GM12878 (cell line): ENCODE results near the gene COX5A. TPM values are rescaled to one million over a fixed set of nuclear protein-coding genes. Genes with fewer than 3 reads are reported as not detected.
"Not testable (repeated sequence)": the region's sequence is repeated elsewhere in the genome, so short reads cannot be mapped to it uniquely, and the experiment has no call there.

Experiments used
- ATAC-seq: fragments of 200-7000 bp; cut with Tn5 transposase; 3 replicates; pipeline ENCODE4 v1.9.1; 2020; ENCODE audit warnings: mild to moderate bottlenecking, moderate library complexity
- BruUV-seq: library from RNA; stranded (reverse); fragments of 400-500 nt; replicated peaks from 2 replicates; lab custom pipeline; 2021; lab: Mats Ljungman, UMichigan
- CTCF ChIA-PET: fragments of 300-600 bp; sonication (Branson Sonifier 250); formaldehyde crosslinking; extraction: SDS; loops from one replicate; lab custom pipeline; 2021; ENCODE audit warnings: inconsistent platforms; lab: Yijun Ruan, JAX
- POLR2A ChIA-PET: fragments of 350-600 bp; formaldehyde crosslinking; extraction: SDS; loops from one replicate; lab custom pipeline; 2021; ENCODE audit warnings: inconsistent platforms; lab: Charles Lee
- RAD21 ChIA-PET: fragments of 300-600 bp; sonication (Branson Sonifier 250); formaldehyde crosslinking; loops from one replicate; lab custom pipeline; 2023; ENCODE audit warnings: antibody characterized with exemption; ENCODE audit not compliant: unreplicated experiment; lab: Charles Lee
- SMC1A ChIA-PET: fragments of 300-600 bp; sonication (Branson Sonifier 250); formaldehyde crosslinking; loops from one replicate; lab custom pipeline; 2023; ENCODE audit not compliant: unreplicated experiment, uncharacterized antibody; lab: Charles Lee
- DNase-seq: peaks from one replicate; pipeline ENCODE4 v3.0.0-alpha.2; 2011; ENCODE audit warnings: low read depth, low spot score
- FAIRE-seq: peaks from 3 replicates; lab custom pipeline; 2011; peaks lifted over from hg19 to GRCh38; lab: Jason Lieb, UNC
- H2AFZ ChIP-seq: 2 replicates; pipeline ENCODE4 v1.6.0; 2011; ENCODE audit warnings: low read depth, low read length, control low read depth; ENCODE audit not compliant: control insufficient read depth
- H3K27ac ChIP-seq: 2 replicates; pipeline ENCODE4 v1.5.1; 2011; ENCODE audit warnings: control low read depth; ENCODE audit not compliant: control insufficient read depth, insufficient read depth
- H3K27me3 ChIP-seq, 2 experiments: replicated peaks in 1 of 2; 2 replicates each; pipeline versions ENCODE4 v1.6.0 to v1.6.1; 2011; ENCODE audit warnings: low read length in 1 of 2; ENCODE audit not compliant: control insufficient read depth in 2 of 2, insufficient read depth in 2 of 2
- H3K36me3 ChIP-seq, 2 experiments: 2 replicates each; pipeline ENCODE4 v1.5.1; 2011; ENCODE audit warnings: low read length in 1 of 2; ENCODE audit not compliant: control insufficient read depth in 2 of 2, insufficient read depth in 2 of 2
- H3K4me1 ChIP-seq: 2 replicates; pipeline ENCODE4 v1.6.1; 2011; ENCODE audit warnings: mild to moderate bottlenecking, low read length, moderate library complexity, mixed read lengths; ENCODE audit not compliant: control insufficient read depth, insufficient read depth
- H3K4me2 ChIP-seq: 2 replicates; pipeline ENCODE4 v1.6.0; 2011; ENCODE audit warnings: control low read depth; ENCODE audit not compliant: control insufficient read depth, insufficient read depth
- H3K4me3 ChIP-seq: fragments of 200-600 bp; sonication (generic); 2 replicates; pipeline ENCODE4 v1.5.1; 2016
- H3K79me2 ChIP-seq: 2 replicates; pipeline ENCODE4 v1.6.0; 2011; ENCODE audit warnings: low read length; ENCODE audit not compliant: control insufficient read depth, insufficient read depth
- H3K9ac ChIP-seq: 2 replicates; pipeline ENCODE4 v1.8.0; 2011; ENCODE audit warnings: low read length, control low read depth, mixed read lengths; ENCODE audit not compliant: control insufficient read depth, insufficient read depth
- H3K9me3 ChIP-seq: replicated peaks from 3 replicates; pipeline ENCODE4 v1.5.1; 2011; ENCODE audit warnings: mild to moderate bottlenecking, low read length; ENCODE audit not compliant: control insufficient read depth, insufficient read depth
- H4K20me1 ChIP-seq: 2 replicates; pipeline ENCODE4 v1.6.0; 2011; ENCODE audit not compliant: control insufficient read depth, insufficient read depth
- SMARCA5 ChIP-seq: fragments of 450-650 bp; IDR thresholded peaks from 2 replicates; pipeline ENCODE4 v1.6.1; 2017; ENCODE audit warnings: mild to moderate bottlenecking
- WGBS: methylation state at CpG from one replicate; pipeline ENCODE4 v1.1.6; 2016; ENCODE audit warnings: low lambda C conversion rate; ENCODE audit not compliant: insufficient replicate concordance, insufficient coverage; ENCODE audit errors: missing lambda C conversion rate; 5-methylcytosine and 5-hydroxymethylcytosine counted together
- in situ Hi-C: fragments of 300-500 bp; cut with MboI; formaldehyde crosslinking; loops from 9 replicates; pipeline ENCODE4 v1.14.3; 2018; ENCODE audit warnings: mixed read lengths
- intact Hi-C: fragments of 100-400 bp; cut with micrococcal nuclease; formaldehyde crosslinking; loops from one replicate; pipeline ENCODE4 v1.14.2; 2022; ENCODE audit not compliant: unreplicated experiment
- polyA plus RNA-seq, 11 experiments: library from polyadenylated mRNA; depleted of rRNA in 4 of 11; unstranded in 6 of 11; stranded (reverse) in 5 of 11; fragments of >200 nt; fragmentation: Nextera tagmentation in 4 of 11; fragmentation: Illumina TruSeq in 1 of 11; extraction: Ambion mirVana in 4 of 11; extraction: Trizol in 1 of 11; gene quantifications; 1 replicate in 1 of 11; 2 replicates in 10 of 11; pipeline versions ENCODE4 v1.2.1 to v1.2.3, GENCODE V29; 2011 to 2016; ENCODE audit warnings: inconsistent platforms in 2 of 11, missing spikeins in 2 of 11, low read depth in 1 of 11
- total RNA-seq, 4 experiments: library from RNA; depleted of rRNA in 3 of 4; stranded (reverse); fragments of >200 nt in 3 of 4; fragmentation: Illumina TruSeq in 1 of 4; extraction: Trizol in 1 of 4; gene quantifications; 2 replicates each; pipeline versions ENCODE4 v1.2.1 to v1.2.3, GENCODE V29; 2013 to 2021

The COX5A gene
- total and polyA plus RNA-seq, 10 of the 15 experiments (the other 5 are each of a cell fraction or from before 2014, with no cell fraction given), result 84.5 to 1,218 (median 392) TPM

DNA sequence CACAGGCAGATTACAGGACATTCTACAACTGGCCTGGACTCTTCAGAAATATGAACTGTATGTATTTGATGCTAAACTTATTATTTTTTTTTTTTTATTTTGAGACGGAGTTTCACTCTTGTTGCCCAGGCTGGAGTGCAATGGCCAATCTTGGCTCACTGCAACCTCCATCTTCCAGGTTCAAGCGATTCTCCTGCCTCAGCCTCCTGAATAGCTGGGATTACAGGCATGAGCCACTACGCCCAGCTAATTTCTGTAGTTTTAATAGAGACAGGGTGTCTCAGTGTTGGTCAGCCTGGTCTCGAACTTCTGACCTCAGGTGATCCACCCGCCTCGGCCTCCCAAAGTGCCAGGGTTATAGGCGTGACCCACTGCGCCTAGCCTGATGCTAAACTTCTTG, 24.1 kb downstream of the COX5A start:
- intact Hi-C loops, RAD21 ChIA-PET, H3K9ac ChIP-seq, H3K27me3 ChIP-seq, BruUV-seq, H3K4me3 ChIP-seq, in situ Hi-C loops, DNase-seq, ATAC-seq, H2AFZ ChIP-seq, FAIRE-seq, H3K4me1 ChIP-seq, H3K27ac ChIP-seq, H3K9me3 ChIP-seq, H3K4me2 ChIP-seq, H3K79me2 ChIP-seq, H4K20me1 ChIP-seq: not testable (repeated sequence)
- POLR2A ChIA-PET, result interaction anchor here (1.1 kb wide), 1 partner anchor 13 kb away, joined by 3 read pairs; no protein-coding TSS in a partner anchor
- SMC1A ChIA-PET, result interaction anchor here (0.6 to 2.5 kb wide), 3 partner anchors 8 to 648 kb away, joined by 4 to 9 read pairs (median 5); no protein-coding TSS in a partner anchor
- whole genome bisulfite sequencing, result 93% methylated on average over 8 of the region's 8 CpGs
- CTCF ChIA-PET, result interaction anchor here (1.0 to 2.4 kb wide), 2 partner anchors 12 to 74 kb away, joined by 3 to 13 read pairs; no protein-coding TSS in a partner anchor
- H3K36me3 ChIP-seq, result peaks cover 3 to 30% of the 10 kb centered on the region in 2 experiments

DNA sequence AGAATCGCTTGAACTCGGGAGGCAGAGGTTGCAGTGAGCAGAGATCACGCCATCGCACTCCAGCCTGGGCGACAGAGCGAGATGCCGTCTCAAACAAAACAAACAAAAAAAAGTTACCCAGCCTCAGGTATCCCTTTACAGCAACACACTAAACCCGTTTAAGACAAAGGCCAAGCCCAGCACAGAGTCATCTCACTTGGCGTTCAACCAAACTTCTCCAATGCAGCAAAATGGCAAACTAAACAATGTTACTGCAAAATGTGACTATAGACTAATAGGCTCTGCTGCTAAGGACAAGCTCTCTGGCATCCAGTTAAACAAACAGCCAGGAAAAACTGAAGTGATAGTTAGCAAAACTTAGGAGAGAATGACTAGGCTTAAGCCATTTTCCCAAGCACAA, 24.8 kb downstream of the COX5A start:
- intact Hi-C loops (no loop called here), in situ Hi-C loops (no loop called here)
- no peak for TF ChIP-seq SMARCA5
- no peaks in the 10 kb centered on the region for H3K27me3 ChIP-seq
- no peaks in the 10 kb centered on the region for H4K20me1 ChIP-seq
- peaks cover 3 to 27% of the 10 kb centered on the region in 2 experiments for H3K36me3 ChIP-seq
- SMC1A ChIA-PET, result interaction anchor here (0.6 to 2.5 kb wide), 3 partner anchors 9 to 648 kb away, joined by 4 to 9 read pairs (median 5); no protein-coding TSS in a partner anchor
- no peak overlapping the region for H3K4me3 ChIP-seq
- no peaks in the 10 kb centered on the region for H3K4me1 ChIP-seq
- H3K9me3 ChIP-seq, result no peaks in the 10 kb centered on the region
- H3K9ac ChIP-seq, result no peak overlapping the region
- ATAC-seq, result no peak
- CTCF ChIA-PET, result interaction anchor here (2.4 kb wide), 1 partner anchor 12 kb away, joined by 13 read pairs; no protein-coding TSS in a partner anchor
- RAD21 ChIA-PET, result no interaction called here
- no peak for FAIRE-seq
- no peaks in the 10 kb centered on the region for H3K79me2 ChIP-seq
- H3K27ac ChIP-seq, result no peak overlapping the region
- WGBS, result 99% methylated on average over 8 of the region's 9 CpGs
- no peak for DNase-seq
- H3K4me2 ChIP-seq, result no peak overlapping the region
- POLR2A ChIA-PET, result interaction anchor here (1.1 kb wide), 1 partner anchor 12 kb away, joined by 3 read pairs; no protein-coding TSS in a partner anchor
- H2AFZ ChIP-seq, result no peak overlapping the region
- BruUV-seq, result no TSS peak
